CD8-positive, alpha-beta memory T cell (primary cell): ENCODE results near the gene MAP3K19. TPM values are rescaled to one million over a fixed set of nuclear protein-coding genes. Genes with fewer than 3 reads are reported as not detected.
A peak's percentile ranks its signal among the peaks of the same experiment; 100 is the strongest.

Source experiments
- CTCF ChIA-PET: fragments of 350-600 bp; sonication (Branson Sonifier 250); formaldehyde crosslinking; loops from one replicate; lab custom pipeline; 2021; ENCODE audit warnings: antibody characterized with exemption; lab: Charles Lee
- POLR2A ChIA-PET: fragments of 350-600 bp; sonication (Branson Sonifier 250); formaldehyde crosslinking; loops from one replicate; lab custom pipeline; 2021; ENCODE audit warnings: antibody characterized with exemption; lab: Charles Lee
- DNase-seq, 5 donors: peaks; one replicate each; pipeline versions ENCODE4 v3.0.0 to v3.0.0-alpha.2; 2020 to 2022; ENCODE audit warnings: mixed read lengths in 1 of 5
- H3K27ac ChIP-seq: one replicate; pipeline ENCODE4 v1.7.0; 2013; ENCODE audit warnings: low read depth, mild to moderate bottlenecking, low read length, moderate library complexity
- H3K27me3 ChIP-seq: 2 replicates; pipeline ENCODE4 v1.7.0; 2013; ENCODE audit warnings: low read length, mild to moderate bottlenecking; ENCODE audit not compliant: insufficient read depth, poor library complexity, severe bottlenecking
- H3K36me3 ChIP-seq: 2 replicates; pipeline ENCODE4 v1.7.0; 2013; ENCODE audit warnings: mild to moderate bottlenecking, low read length, moderate library complexity; ENCODE audit not compliant: insufficient read depth
- H3K4me1 ChIP-seq: 2 replicates; pipeline ENCODE4 v1.7.0; 2013; ENCODE audit warnings: mild to moderate bottlenecking, low read length, moderate library complexity; ENCODE audit not compliant: insufficient read depth
- H3K4me3 ChIP-seq: 2 replicates; pipeline ENCODE4 v1.7.0; 2013; ENCODE audit warnings: mild to moderate bottlenecking, low read length
- H3K9me3 ChIP-seq: 2 replicates; pipeline ENCODE4 v1.7.0; 2013; ENCODE audit warnings: mild to moderate bottlenecking, low read length
- H3K27ac Mint-ChIP-seq, 8 donors: one replicate each; pipeline ENCODE4 v1.8.0; 2020 to 2021; ENCODE audit warnings: mixed read lengths in 8 of 8, mild to moderate bottlenecking in 6 of 8, inconsistent platforms in 3 of 8, moderate library complexity in 3 of 8
- H3K27me3 Mint-ChIP-seq, 2 donors: one replicate each; pipeline ENCODE4 v1.8.0; 2020 to 2021; ENCODE audit warnings: mixed read lengths in 2 of 2, mild to moderate bottlenecking in 1 of 2, moderate library complexity in 1 of 2
- H3K36me3 Mint-ChIP-seq, 3 donors: one replicate each; pipeline ENCODE4 v1.8.0; 2020 to 2021; ENCODE audit warnings: mixed read lengths in 3 of 3, inconsistent platforms in 1 of 3, mild to moderate bottlenecking in 1 of 3
- H3K4me1 Mint-ChIP-seq, 3 donors: one replicate each; pipeline ENCODE4 v1.8.0; 2020 to 2021; ENCODE audit warnings: mixed read lengths in 3 of 3, inconsistent platforms in 1 of 3, mild to moderate bottlenecking in 1 of 3
- H3K4me3 Mint-ChIP-seq, 7 donors: one replicate each; pipeline ENCODE4 v1.8.0; 2020 to 2021; ENCODE audit warnings: mixed read lengths in 7 of 7, mild to moderate bottlenecking in 6 of 7, moderate library complexity in 4 of 7, inconsistent platforms in 2 of 7
- H3K9me3 Mint-ChIP-seq, 5 donors: one replicate each; pipeline ENCODE4 v1.8.0; 2020 to 2022; ENCODE audit warnings: mixed read lengths in 5 of 5, mild to moderate bottlenecking in 3 of 5, moderate library complexity in 2 of 5, inconsistent platforms in 1 of 5
- polyA plus RNA-seq: library from polyadenylated mRNA; unstranded; fragments of 300-500 nt; fragmentation: Illumina TruSeq; gene quantifications from one replicate; pipeline ENCODE4 v1.2.3, GENCODE V29; 2021
- total RNA-seq, 2 experiments: library from RNA; stranded (reverse); gene quantifications; one replicate each; pipeline ENCODE4 v1.2.3, GENCODE V29; 2021

MAP3K19 gene
- total and polyA plus RNA-seq, 3 experiments from 2014 or later = not detected

DNA sequence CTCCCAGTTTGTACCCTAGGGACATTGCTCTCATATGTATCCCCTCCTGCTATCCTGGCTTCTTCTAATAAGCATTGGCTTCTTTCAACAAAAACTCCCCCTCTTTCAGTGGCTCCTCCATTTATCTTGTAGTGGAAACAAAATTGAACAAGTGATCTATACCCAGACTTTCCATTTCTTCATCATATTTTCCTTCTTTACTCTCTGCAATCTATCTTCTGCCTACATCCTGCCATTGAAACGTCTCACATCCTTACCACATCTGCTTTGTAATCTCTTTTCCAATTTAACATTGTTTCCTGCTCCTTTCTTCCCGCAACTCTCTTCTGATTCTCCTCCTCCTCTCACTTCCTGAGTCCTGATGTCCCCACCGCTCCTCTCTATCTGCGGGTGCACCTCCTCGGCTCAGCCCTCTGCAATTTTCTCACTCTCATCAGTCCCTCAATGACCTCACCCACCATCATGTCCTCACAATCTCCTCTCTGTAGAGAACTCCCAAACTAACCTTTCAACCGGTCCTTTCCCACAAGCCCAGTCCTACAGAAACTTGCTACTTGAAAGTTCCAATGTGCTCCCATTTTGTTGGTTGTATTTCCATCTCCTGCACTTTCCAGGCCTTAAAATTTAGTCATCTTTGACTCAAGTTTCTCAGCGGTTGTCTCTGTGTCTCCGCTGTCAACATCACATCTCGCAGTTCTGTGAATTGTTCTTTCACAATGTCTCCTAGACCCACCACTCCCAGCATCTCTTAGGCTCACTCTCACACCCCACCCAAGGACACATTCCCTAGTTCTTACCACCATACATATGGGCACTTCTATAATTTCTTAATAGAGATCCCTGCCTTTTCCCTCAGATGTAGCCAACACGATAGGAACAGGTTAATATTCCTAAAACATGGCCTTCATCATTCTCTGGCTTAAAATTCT is 24.0 kb downstream of the MAP3K19 start:
- ChIA-PET CTCF (no interaction called here), POLR2A (no interaction called here)
- Histone ChIP-seq H3K4me1 (no peaks in the 10 kb centered on the region), H3K36me3 (no peaks in the 10 kb centered on the region), H3K27ac (no peak overlapping the region), H3K9me3 (no peaks in the 10 kb centered on the region), H3K27me3 (no peaks in the 10 kb centered on the region), H3K4me3 (no peak overlapping the region)
- Mint-ChIP-seq H3K36me3 (peaks cover 0 to 2% (median 0%) of the 10 kb centered on the region in 3 donors), H3K9me3 (peaks cover 0 to 2% (median 0%) of the 10 kb centered on the region in 5 donors), H3K27ac (no peak overlapping the region), H3K4me1 (no peaks in the 10 kb centered on the region), H3K27me3 (peaks cover 0 to 10% of the 10 kb centered on the region in 2 donors), H3K4me3 (no peak overlapping the region)
- no peak for DNase-seq

GRCh38 chr2:135021618-135022017 is 25.6 kb downstream of the MAP3K19 start:
- Mint-ChIP-seq H3K4me3 (no peak overlapping the region), H3K36me3 (peaks cover 0 to 2% (median 0%) of the 10 kb centered on the region in 3 donors), H3K27ac (no peak overlapping the region), H3K27me3 (peaks cover 0 to 4% of the 10 kb centered on the region in 2 donors), H3K4me1 (no peaks in the 10 kb centered on the region), H3K9me3 (peaks cover 0 to 2% (median 0%) of the 10 kb centered on the region in 5 donors)
- Histone ChIP-seq H3K36me3 (no peaks in the 10 kb centered on the region), H3K9me3 (no peaks in the 10 kb centered on the region), H3K4me1 (no peaks in the 10 kb centered on the region), H3K27me3 (no peaks in the 10 kb centered on the region), H3K4me3 (no peak overlapping the region), H3K27ac (no peak overlapping the region)
- POLR2A ChIA-PET = no interaction called here
- DNase-seq = no peak
- CTCF ChIA-PET = no interaction called here

DNA sequence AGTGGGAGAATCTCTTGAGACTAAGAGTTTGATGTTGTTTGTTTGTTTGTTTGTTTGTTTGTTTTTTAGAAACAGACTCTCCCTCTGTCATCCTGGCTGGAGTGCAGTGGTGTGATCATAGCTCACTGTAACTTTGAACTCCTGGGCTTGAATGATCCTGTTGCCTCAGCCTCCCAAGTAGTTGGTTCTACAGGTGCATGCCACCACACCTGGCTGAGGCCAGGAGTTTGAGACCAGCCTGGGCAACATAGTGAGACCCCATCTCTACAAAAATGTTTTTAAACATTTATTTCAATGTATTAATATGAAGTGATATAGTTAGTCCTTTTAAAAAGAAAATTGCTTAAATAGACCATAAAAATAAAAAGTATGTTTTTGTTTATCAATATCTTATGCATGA is 35.6 kb downstream of the MAP3K19 start:
- no peak overlapping the region for H3K4me3 Mint-ChIP-seq
- Histone ChIP-seq H3K36me3 (no peaks in the 10 kb centered on the region), H3K4me1 (no peaks in the 10 kb centered on the region), H3K9me3 (no peaks in the 10 kb centered on the region), H3K4me3 (no peak overlapping the region), H3K27ac (no peak overlapping the region), H3K27me3 (no peaks in the 10 kb centered on the region)
- POLR2A ChIA-PET = no interaction called here
- peaks cover 0 to 5% (median 0%) of the 10 kb centered on the region in 5 donors for H3K9me3 Mint-ChIP-seq
- CTCF ChIA-PET = no interaction called here
- H3K4me1 Mint-ChIP-seq = no peaks in the 10 kb centered on the region
- H3K27me3 Mint-ChIP-seq = peaks cover 8 to 21% of the 10 kb centered on the region in 2 donors
- no peak overlapping the region for H3K27ac Mint-ChIP-seq
- DNase-seq = no peak
- H3K36me3 Mint-ChIP-seq = no peaks in the 10 kb centered on the region

DNA sequence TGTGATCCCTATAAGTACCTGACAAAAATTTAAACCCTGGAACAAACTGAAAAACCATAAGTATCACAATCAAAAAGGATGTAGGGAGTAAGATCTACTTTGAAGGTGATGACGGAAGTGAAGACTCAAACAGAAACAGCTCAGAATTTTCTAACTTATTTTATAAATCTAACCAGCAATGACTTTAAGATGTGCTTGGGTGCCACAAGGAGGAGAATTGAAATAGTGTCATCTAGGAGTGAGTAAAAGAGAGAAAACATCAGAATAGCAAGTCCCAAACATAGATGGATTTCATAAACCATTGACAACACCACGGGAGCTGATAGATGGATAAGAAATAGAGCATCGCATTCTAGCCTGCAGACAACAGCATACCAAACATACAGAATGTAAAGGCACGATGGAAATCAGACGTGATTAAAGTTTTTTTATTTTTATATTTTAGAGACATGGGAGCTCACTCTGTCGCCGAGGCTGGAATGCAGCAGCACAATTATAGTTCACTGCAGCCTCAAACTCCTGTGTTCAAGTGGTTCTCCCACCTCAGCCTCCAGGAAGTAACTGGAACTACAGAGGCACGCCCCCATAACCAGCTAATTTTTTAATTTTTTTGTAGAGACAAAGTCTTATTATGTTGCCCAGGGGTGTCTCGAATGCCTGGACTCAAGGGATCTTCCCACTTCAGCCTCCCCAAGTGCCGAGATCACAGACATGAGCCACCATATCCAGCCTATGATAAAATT is 36.9 kb downstream of the MAP3K19 start:
- ChIA-PET POLR2A (no interaction called here), CTCF (interaction anchor here (1.2 to 2.0 kb wide), 2 partner anchors 8 to 699 kb away, joined by 3 to 7 read pairs; no protein-coding TSS in a partner anchor)
- Histone ChIP-seq H3K4me3 (no peak overlapping the region), H3K4me1 (no peaks in the 10 kb centered on the region), H3K27me3 (no peaks in the 10 kb centered on the region), H3K9me3 (no peaks in the 10 kb centered on the region), H3K27ac (no peak overlapping the region), H3K36me3 (no peaks in the 10 kb centered on the region)
- DNase-seq = no peak
- Mint-ChIP-seq H3K4me1 (no peaks in the 10 kb centered on the region), H3K27me3 (peaks cover 9 to 25% of the 10 kb centered on the region in 2 donors), H3K9me3 (no peaks in the 10 kb centered on the region), H3K4me3 (no peak overlapping the region), H3K36me3 (no peaks in the 10 kb centered on the region), H3K27ac (no peak overlapping the region)

- Mint-ChIP-seq H3K36me3 (no peaks in the 10 kb centered on the region), H3K9me3 (no peaks in the 10 kb centered on the region), H3K4me1 (peaks cover under 1 to 3% (median 3%) of the 10 kb centered on the region in 3 donors), H3K4me3 (no peak overlapping the region), H3K27me3 (peaks cover 13 to 34% of the 10 kb centered on the region in 2 donors), H3K27ac (no peak overlapping the region)
- no peaks in the 10 kb centered on the region for H3K9me3 ChIP-seq
- ChIA-PET POLR2A (no interaction called here), CTCF (interaction anchor here (2.0 kb wide), 1 partner anchor 700 kb away, joined by 7 read pairs; no protein-coding TSS in a partner anchor)
- no peaks in the 10 kb centered on the region for H3K36me3 ChIP-seq
- H3K27me3 ChIP-seq = peaks cover 5% of the 10 kb centered on the region
- no peak for DNase-seq
- peaks cover 2% of the 10 kb centered on the region for H3K4me1 ChIP-seq
- H3K27ac ChIP-seq = no peak overlapping the region
- H3K4me3 ChIP-seq = no peak overlapping the region
Observed at GRCh38 chr2:135009339-135009738, 37.9 kb downstream of the MAP3K19 start.

GRCh38 chr2:135005753-135006152 is 41.5 kb downstream of the MAP3K19 start:
- Histone ChIP-seq H3K9me3 (no peaks in the 10 kb centered on the region), H3K36me3 (no peaks in the 10 kb centered on the region), H3K4me3 (no peak overlapping the region), H3K27ac (no peak overlapping the region), H3K4me1 (peaks cover 6% of the 10 kb centered on the region), H3K27me3 (peaks cover 8% of the 10 kb centered on the region)
- no peak for DNase-seq
- CTCF ChIA-PET = interaction anchor here (1.0 to 4.2 kb wide), 4 partner anchors 12 to 704 kb away, joined by 3 to 73 read pairs (median 6); no protein-coding TSS in a partner anchor
- POLR2A ChIA-PET = no interaction called here
- Mint-ChIP-seq H3K27me3 (peaks cover 14 to 37% of the 10 kb centered on the region in 2 donors), H3K4me3 (no peak overlapping the region), H3K27ac (no peak overlapping the region), H3K36me3 (no peaks in the 10 kb centered on the region), H3K9me3 (no peaks in the 10 kb centered on the region), H3K4me1 (peaks cover 4 to 6% (median 6%) of the 10 kb centered on the region in 3 donors)

- CTCF ChIA-PET = interaction anchor here (0.7 to 4.2 kb wide), 28 partner anchors 9 to 795 kb away, joined by 3 to 73 read pairs (median 4); partner anchors contain the start of genes R3HDM1 and ZRANB3
- Mint-ChIP-seq H3K27me3 (peaks cover 13 to 32% of the 10 kb centered on the region in 2 donors), H3K4me3 (no peak overlapping the region), H3K36me3 (no peaks in the 10 kb centered on the region), H3K9me3 (no peaks in the 10 kb centered on the region), H3K27ac (peak overlapping the region in 2 of 8 donors; percentile 32 to 83), H3K4me1 (peaks cover 4 to 6% (median 6%) of the 10 kb centered on the region in 3 donors)
- POLR2A ChIA-PET = no interaction called here
- Histone ChIP-seq H3K36me3 (no peaks in the 10 kb centered on the region), H3K27ac (no peak overlapping the region), H3K9me3 (no peaks in the 10 kb centered on the region), H3K27me3 (peaks cover 8% of the 10 kb centered on the region), H3K4me1 (peaks cover 6% of the 10 kb centered on the region), H3K4me3 (no peak overlapping the region)
- peak; percentile 46 to 77 (median 55) for DNase-seq
Observed at GRCh38 chr2:135004005-135004746, 43.1 kb downstream of the MAP3K19 start.
